Left lung (tissue), 10 donors: ENCODE data around the gene GLYATL3. TPM values are rescaled to one million over a fixed set of nuclear protein-coding genes. Genes with fewer than 3 reads are reported as not detected.

Source experiments
- ATAC-seq: fragments of 200-7000 bp; cut with Tn5 transposase; one replicate; pipeline ENCODE4 v1.9.1; 2020; ENCODE audit warnings: moderate library complexity
- DNase-seq, 4 donors: peaks; one replicate each; pipeline ENCODE4 v3.0.0-alpha.2; 2013 to 2020
- H3K27ac ChIP-seq, 2 donors: fragments of 200-600 bp; sonication (generic) in 1 of 2; one replicate each; pipeline versions ENCODE4 v1.5.0 to v1.8.0; 2020 to 2021
- H3K27me3 ChIP-seq, 2 donors: fragments of 200-600 bp; sonication (generic) in 1 of 2; one replicate each; pipeline versions ENCODE4 v1.5.0 to v1.8.0; 2020 to 2021
- H3K36me3 ChIP-seq, 2 donors: fragments of 200-600 bp; sonication (generic) in 1 of 2; one replicate each; pipeline versions ENCODE4 v1.5.0 to v1.8.0; 2020 to 2021
- H3K4me1 ChIP-seq, 2 donors: fragments of 200-600 bp; one replicate each; pipeline ENCODE4 v1.8.0; 2021
- H3K4me3 ChIP-seq, 2 donors: fragments of 200-600 bp; sonication (generic) in 1 of 2; one replicate each; pipeline versions ENCODE4 v1.5.0 to v1.8.0; 2020 to 2021; ENCODE audit warnings: mild to moderate bottlenecking in 1 of 2
- H3K9me3 ChIP-seq, 2 donors: fragments of 200-600 bp; sonication (generic) in 1 of 2; one replicate each; pipeline versions ENCODE4 v1.5.0 to v1.8.0; 2020 to 2021
- intact Hi-C, 2 donors: fragments of 100-400 bp; cut with DNase I; formaldehyde crosslinking; loops; one replicate each; pipeline versions ENCODE4 v1.11.2 to v1.14.2; 2022
- polyA plus RNA-seq, 6 donors: library from polyadenylated mRNA; unstranded; fragments of 120-200 nt; gene quantifications; one replicate each; pipeline ENCODE4 v1.2.1, GENCODE V29; 2013; ENCODE audit not compliant: insufficient read length in 6 of 6
- total RNA-seq, 2 donors: library from RNA; stranded (reverse); fragmentation: NEBNext Ultra II Directional; extraction: Animal tissue kit (Norgen Biotek cat#: 25700); gene quantifications; one replicate each; pipeline ENCODE4 v1.2.1, GENCODE V29; 2021
- TF ChIP-seq, protein P1 (sequence below), 2 donors: fragments of 200-600 bp; sonication (generic) in 1 of 2; IDR thresholded peaks; one replicate each; pipeline versions ENCODE4 v1.5.0 to v1.8.0; 2021; ENCODE audit warnings: antibody characterized with exemption in 2 of 2
- donor health status: DM: no; HTN: yes; CAD: no.
- donor health status: DM: no; HTN: no; CAD: no.

The GLYATL3 gene
- total and polyA plus RNA-seq, 8 donors, result not detected

GRCh38 chr6:49504666-49505065 lies 4.9 kb downstream of the GLYATL3 start:
- Histone ChIP-seq H3K9me3 (no peaks in the 10 kb centered on the region), H3K4me3 (no peak overlapping the region), H3K27ac (no peak overlapping the region), H3K36me3 (no peaks in the 10 kb centered on the region), H3K27me3 (no peaks in the 10 kb centered on the region), H3K4me1 (no peaks in the 10 kb centered on the region)
- TF ChIP-seq, protein P1, sequence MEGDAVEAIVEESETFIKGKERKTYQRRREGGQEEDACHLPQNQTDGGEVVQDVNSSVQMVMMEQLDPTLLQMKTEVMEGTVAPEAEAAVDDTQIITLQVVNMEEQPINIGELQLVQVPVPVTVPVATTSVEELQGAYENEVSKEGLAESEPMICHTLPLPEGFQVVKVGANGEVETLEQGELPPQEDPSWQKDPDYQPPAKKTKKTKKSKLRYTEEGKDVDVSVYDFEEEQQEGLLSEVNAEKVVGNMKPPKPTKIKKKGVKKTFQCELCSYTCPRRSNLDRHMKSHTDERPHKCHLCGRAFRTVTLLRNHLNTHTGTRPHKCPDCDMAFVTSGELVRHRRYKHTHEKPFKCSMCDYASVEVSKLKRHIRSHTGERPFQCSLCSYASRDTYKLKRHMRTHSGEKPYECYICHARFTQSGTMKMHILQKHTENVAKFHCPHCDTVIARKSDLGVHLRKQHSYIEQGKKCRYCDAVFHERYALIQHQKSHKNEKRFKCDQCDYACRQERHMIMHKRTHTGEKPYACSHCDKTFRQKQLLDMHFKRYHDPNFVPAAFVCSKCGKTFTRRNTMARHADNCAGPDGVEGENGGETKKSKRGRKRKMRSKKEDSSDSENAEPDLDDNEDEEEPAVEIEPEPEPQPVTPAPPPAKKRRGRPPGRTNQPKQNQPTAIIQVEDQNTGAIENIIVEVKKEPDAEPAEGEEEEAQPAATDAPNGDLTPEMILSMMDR (IDR thresholded peaks at IDR 0.05), result no peak
- intact Hi-C loops, result no loop called here
- no peak for DNase-seq
- no peak for ATAC-seq

- Histone ChIP-seq H3K4me1 (no peaks in the 10 kb centered on the region), H3K27me3 (no peaks in the 10 kb centered on the region), H3K27ac (no peak overlapping the region), H3K4me3 (no peak overlapping the region), H3K9me3 (no peaks in the 10 kb centered on the region), H3K36me3 (no peaks in the 10 kb centered on the region)
- TF ChIP-seq, protein P1 (IDR thresholded peaks at IDR 0.05), result no peak
- ATAC-seq, result peak; percentile 21
- intact Hi-C loops, result no loop called here
- peak in 1 of 4 donors; percentile 3 for DNase-seq
These were observed 6.9 kb downstream of the GLYATL3 start for GRCh38 chr6:49506569-49507111.

DNA sequence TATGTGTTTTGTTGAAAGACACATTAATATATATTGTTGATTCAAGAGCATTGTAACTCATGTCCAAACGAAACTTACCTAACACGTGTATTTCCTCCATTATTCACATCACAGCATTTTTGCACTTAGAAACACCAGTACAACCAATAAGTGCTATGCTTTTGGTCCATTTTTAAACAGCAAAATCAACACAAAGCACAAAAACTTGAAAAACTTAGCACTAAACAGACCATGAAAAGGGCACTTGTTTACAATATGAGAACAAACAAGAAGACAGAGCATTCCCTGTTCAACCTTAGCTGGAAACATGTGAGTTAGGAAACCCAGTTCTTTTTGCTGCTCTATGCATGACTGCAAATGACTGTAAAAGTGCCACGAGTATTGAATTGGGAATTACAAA lies 9.6 kb downstream of the GLYATL3 start:
- Histone ChIP-seq H3K4me1 (no peaks in the 10 kb centered on the region), H3K9me3 (no peaks in the 10 kb centered on the region), H3K36me3 (no peaks in the 10 kb centered on the region), H3K27ac (no peak overlapping the region), H3K27me3 (no peaks in the 10 kb centered on the region), H3K4me3 (no peak overlapping the region)
- ATAC-seq (no peak), DNase-seq (no peak)
- intact Hi-C loops, result no loop called here
- TF ChIP-seq, protein P1 (IDR thresholded peaks at IDR 0.05), result no peak

- TF ChIP-seq, protein P1 (IDR thresholded peaks at IDR 0.05), result no peak
- ATAC-seq (no peak), DNase-seq (no peak)
- no peak overlapping the region for H3K27ac ChIP-seq
- H3K4me3 ChIP-seq, result no peak overlapping the region
- no peaks in the 10 kb centered on the region for H3K9me3 ChIP-seq
- no peaks in the 10 kb centered on the region for H3K4me1 ChIP-seq
- no peaks in the 10 kb centered on the region for H3K36me3 ChIP-seq
- intact Hi-C loops, result no loop called here
- H3K27me3 ChIP-seq, result no peaks in the 10 kb centered on the region
These were observed 13.6 kb downstream of the GLYATL3 start for GRCh38 chr6:49513153-49513989.

DNA sequence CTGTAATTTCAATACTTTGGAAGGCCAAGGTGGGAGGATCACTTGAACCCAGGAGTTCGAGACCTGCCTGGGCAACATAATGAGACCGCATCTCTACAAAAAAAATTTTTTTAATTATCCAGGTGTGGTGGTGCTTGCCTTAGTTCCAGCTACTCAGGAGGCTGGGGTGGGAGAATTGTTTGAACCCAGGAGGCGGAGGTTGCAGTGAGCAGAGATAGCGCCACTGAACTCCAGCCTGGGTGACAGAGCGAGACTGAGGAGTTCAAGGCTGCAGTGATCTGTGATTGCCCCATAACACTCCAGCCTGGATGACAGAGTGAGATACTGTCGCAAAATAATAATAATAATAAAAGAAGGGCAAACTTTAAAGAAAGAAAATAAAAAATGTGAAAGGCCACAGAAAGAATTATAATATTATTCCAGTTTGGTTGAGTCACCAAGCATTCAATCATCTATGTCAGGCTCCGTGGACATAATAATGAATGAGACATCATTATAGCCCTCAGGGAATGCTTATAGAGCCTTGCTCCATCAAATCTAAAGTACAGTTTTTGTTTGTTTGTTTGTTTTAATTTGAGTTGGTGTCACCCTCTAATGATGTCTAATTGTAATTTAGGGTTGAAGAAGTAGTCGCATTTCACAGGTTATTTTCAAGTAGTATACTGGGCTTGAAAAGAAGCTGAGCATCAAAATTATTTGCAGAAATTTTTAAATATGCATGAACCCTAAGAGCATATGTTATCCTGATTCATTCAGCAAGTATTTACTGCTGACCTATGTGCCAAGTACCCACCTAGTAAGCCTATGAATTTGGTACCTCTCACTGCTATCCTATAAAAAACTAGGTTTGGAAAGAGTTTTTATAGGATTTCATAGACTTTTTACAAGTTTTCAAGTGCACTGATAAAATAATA lies 15.1 kb downstream of the GLYATL3 start:
- Histone ChIP-seq H3K4me3 (no peak overlapping the region), H3K36me3 (no peaks in the 10 kb centered on the region), H3K9me3 (no peaks in the 10 kb centered on the region), H3K27ac (no peak overlapping the region), H3K4me1 (no peaks in the 10 kb centered on the region), H3K27me3 (no peaks in the 10 kb centered on the region)
- no peak for ATAC-seq
- intact Hi-C loops, result no loop called here
- DNase-seq, result no peak
- TF ChIP-seq, protein P1 (IDR thresholded peaks at IDR 0.05), result no peak
